GM12873 (cell line): Measurements from ENCODE around the gene ITPRIPL1.

Experiments used
- CTCF ChIP-seq: IDR thresholded peaks from 2 replicates; pipeline ENCODE4 v1.5.1; 2012; ENCODE audit warnings: low read depth, mild to moderate bottlenecking, moderate library complexity, low read length, control low read depth; ENCODE audit not compliant: insufficient read depth; ENCODE audit errors: missing control alignments

ITPRIPL1 gene

GRCh38 chr2:96305091-96305978 lies 19.8 kb upstream of the ITPRIPL1 start, which contains the start of gene SNRNP200:
SNRNP200 (minus strand) TSS chr2:96305546; CDS start chr2:96305437, 109 bp downstream.
- no peak for TF ChIP-seq CTCF

DNA sequence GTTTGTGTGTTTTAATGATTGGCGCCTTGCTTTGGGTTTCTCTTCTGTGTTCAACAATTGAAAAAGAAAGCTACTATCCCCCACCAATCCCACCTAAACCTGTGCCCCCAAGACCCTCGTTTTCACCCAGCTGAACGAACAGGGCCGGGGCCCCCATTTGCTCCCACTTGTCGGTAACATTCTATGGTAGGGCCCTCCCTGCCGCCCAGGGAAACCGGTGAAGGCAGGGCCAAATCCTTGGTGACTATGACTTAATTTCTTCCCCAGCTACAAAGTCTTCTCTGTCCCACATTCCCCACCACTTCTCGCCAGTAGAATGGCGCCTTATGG lies 19.2 kb upstream of the ITPRIPL1 start:
- no peak for TF ChIP-seq CTCF

GRCh38 chr2:96306370-96306769 lies 18.7 kb upstream of the ITPRIPL1 start:
- TF ChIP-seq CTCF: no peak

DNA sequence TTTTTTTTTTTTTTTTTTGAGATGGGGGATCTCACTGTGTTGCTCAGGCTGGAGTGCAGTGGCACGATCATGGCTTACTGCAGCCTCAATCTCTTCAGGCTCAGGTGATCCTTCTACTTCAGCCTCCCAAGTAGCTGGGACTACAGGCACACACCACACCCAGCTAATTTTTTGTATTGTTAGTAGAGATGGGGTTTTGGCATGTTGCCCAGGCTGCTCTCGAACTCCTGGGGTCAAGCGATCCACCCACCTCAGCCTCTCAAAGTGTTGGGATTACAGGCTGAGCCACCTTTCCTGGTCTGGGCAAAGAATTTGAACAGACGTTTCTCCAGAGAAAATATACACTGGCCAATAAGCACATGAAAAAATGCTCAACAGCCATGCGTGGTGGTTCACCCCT lies 16.9 kb upstream of the ITPRIPL1 start:
- no peak for TF ChIP-seq CTCF

DNA sequence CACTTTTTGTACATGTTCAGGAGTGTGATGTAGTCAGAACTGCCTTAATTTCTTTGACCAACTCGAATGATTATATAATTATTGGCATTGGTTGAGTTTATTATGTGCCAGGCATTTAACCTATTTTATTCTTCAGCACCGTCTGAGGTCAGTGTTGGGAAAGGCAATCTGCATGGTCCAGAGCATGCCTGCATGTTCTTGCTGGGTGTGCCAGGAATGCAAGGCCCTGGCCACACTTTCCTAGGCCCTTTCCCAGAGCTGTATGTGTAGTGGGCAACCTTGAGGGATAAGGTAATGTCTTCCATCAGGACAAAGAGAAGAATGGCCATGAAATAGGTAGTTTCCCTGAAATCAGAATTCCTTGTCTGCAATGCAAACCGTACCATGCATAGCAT lies 10.1 kb upstream of the ITPRIPL1 start:
- TF ChIP-seq CTCF: no peak

DNA sequence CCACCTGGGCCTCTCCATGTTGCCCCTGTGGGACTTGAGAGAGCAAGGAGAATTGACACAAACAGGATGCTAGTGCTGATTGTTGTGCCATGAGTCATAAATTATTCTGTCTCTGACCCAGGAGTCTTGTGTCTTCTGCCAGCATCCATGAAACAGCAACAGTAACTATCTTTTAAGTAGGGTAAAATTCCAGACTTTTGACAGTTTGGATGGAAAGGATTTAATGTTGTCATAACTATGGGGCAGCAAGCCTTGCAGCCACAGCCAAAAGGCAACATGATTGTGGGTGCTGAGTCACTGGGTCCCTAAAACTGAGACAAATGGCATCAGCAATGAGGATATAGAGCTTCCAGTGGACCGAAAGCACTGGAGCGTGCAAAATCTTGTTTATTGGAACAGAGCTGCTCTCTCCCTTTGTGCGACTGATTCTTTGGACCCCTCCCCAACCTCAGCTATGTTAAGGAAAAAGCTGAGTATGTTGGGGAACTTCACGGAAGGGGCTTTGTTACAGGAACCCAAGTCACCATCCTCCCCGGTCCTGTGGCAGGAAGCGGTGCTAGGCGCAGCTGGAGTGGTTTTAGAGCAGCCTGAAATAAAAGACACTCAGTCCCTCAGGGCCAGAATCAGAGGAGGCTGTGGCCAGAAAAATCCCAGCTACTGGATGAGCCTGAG lies 9.6 kb upstream of the ITPRIPL1 start:
- no peak for TF ChIP-seq CTCF

DNA sequence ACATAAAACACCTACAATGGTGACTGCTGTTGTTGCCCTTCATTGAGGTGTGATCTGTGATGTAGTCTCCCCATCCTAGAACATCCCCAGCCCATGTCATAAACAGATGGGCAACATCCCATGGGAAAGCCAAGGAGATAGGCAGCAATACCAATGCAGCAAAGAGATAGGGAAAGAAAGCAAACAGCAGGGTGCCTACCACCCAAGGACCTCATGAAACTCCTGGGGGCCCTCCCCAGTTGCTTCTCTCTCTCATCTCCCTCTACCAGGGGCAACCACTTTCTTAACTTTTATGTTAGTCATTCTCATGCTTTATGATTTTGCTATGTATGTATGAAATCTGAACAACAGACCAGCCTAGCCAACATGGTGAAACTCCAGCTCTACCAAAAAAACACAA lies 8.1 kb upstream of the ITPRIPL1 start:
- TF ChIP-seq CTCF: no peak
